Measurements from ENCODE around the gene SEPTIN12. TPM values are rescaled to one million over a fixed set of nuclear protein-coding genes. Genes with fewer than 3 reads are reported as not detected.

SEPTIN12 gene
- polyA plus RNA-seq (ENCODE audit: insufficient read length in 3 of 3), result 1 to 10 TPM in 1 of 3 donors, under 1 TPM in 1, not detected in 1; 0.32 to 6.1 TPM
- long read RNA-seq, donor 1, result 0 reads
- long read RNA-seq, donor 2, result 0 reads
- long read RNA-seq, donor 3, result 0 reads
- long read RNA-seq, donor 4, result 0 reads
- long read RNA-seq, donor 5, result 0 reads
- long read RNA-seq, donor 6, result 0 reads
- long read RNA-seq, donor 7, result 0 reads
- long read RNA-seq, donor 8, result 0 reads
- long read RNA-seq, donor 9, result 0 reads
- long read RNA-seq, donor 10, result 0 reads
- long read RNA-seq, donor 11, result 0 reads
- long read RNA-seq, donor 12, result 0 reads
- long read RNA-seq, donor 13, result 0 reads
- long read RNA-seq, donor 14, result 0 reads
- long read RNA-seq, donor 15, result 0 reads
- long read RNA-seq, donor 16, partial matches to known transcripts, result 14 of 30 reads
- long read RNA-seq, donor 16, other reads (novel, unspliced or antisense), result 16 of 30 reads

- no peak for DNase-seq (ENCODE audit: extremely low read depth in 1 of 11, low read depth in 9 of 11, low spot score in 4 of 11)
Measured at GRCh38 chr16:4787627-4788482, at the start of gene SEPTIN12. Gene SEPTIN12, minus strand, starts transcription at chr16:4788345. Its CDS starts 700 bp downstream, at chr16:4787645.

GRCh38 chr16:4836727-4837126 lies 48.6 kb upstream of the SEPTIN12 start:
- DNase-seq (ENCODE audit: extremely low read depth in 1 of 11, low read depth in 9 of 11, low spot score in 4 of 11), result no peak

- no peak for DNase-seq (ENCODE audit: extremely low read depth in 1 of 11, low read depth in 9 of 11, low spot score in 4 of 11)
Measured at GRCh38 chr16:4833584-4833983, 45.4 kb upstream of the SEPTIN12 start.

GRCh38 chr16:4832698-4833343 lies 44.7 kb upstream of the SEPTIN12 start:
- DNase-seq (ENCODE audit: extremely low read depth in 1 of 11, low read depth in 9 of 11, low spot score in 4 of 11), result no peak

GRCh38 chr16:4831616-4832015 lies 43.5 kb upstream of the SEPTIN12 start:
- no peak for DNase-seq (ENCODE audit: extremely low read depth in 1 of 11, low read depth in 9 of 11, low spot score in 4 of 11)

- DNase-seq (ENCODE audit: extremely low read depth in 1 of 11, low read depth in 9 of 11, low spot score in 4 of 11), result no peak
Measured at GRCh38 chr16:4830408-4830807, 42.3 kb upstream of the SEPTIN12 start.

GRCh38 chr16:4828567-4829321 lies 40.6 kb upstream of the SEPTIN12 start:
- no peak for DNase-seq (ENCODE audit: extremely low read depth in 1 of 11, low read depth in 9 of 11, low spot score in 4 of 11)

GRCh38 chr16:4826980-4827379 lies 38.8 kb upstream of the SEPTIN12 start:
- no peak for DNase-seq (ENCODE audit: extremely low read depth in 1 of 11, low read depth in 9 of 11, low spot score in 4 of 11)

- DNase-seq (ENCODE audit: extremely low read depth in 1 of 11, low read depth in 9 of 11, low spot score in 4 of 11), result no peak
Measured at GRCh38 chr16:4826526-4826925, 38.4 kb upstream of the SEPTIN12 start.

- no peak for DNase-seq (ENCODE audit: extremely low read depth in 1 of 11, low read depth in 9 of 11, low spot score in 4 of 11)
Measured at GRCh38 chr16:4825196-4825595, 37.1 kb upstream of the SEPTIN12 start.

- DNase-seq (ENCODE audit: extremely low read depth in 1 of 11, low read depth in 9 of 11, low spot score in 4 of 11), result no peak
Measured at GRCh38 chr16:4820652-4821051, 32.5 kb upstream of the SEPTIN12 start.

- DNase-seq (ENCODE audit: extremely low read depth in 1 of 11, low read depth in 9 of 11, low spot score in 4 of 11), result no peak
Measured at GRCh38 chr16:4814542-4815173, 26.5 kb upstream of the SEPTIN12 start.

GRCh38 chr16:4814046-4814445 lies 25.9 kb upstream of the SEPTIN12 start:
- no peak for DNase-seq (ENCODE audit: extremely low read depth in 1 of 11, low read depth in 9 of 11, low spot score in 4 of 11)

GRCh38 chr16:4813251-4814003 lies 25.3 kb upstream of the SEPTIN12 start:
- DNase-seq (ENCODE audit: extremely low read depth in 1 of 11, low read depth in 9 of 11, low spot score in 4 of 11), result no peak

- DNase-seq (ENCODE audit: extremely low read depth in 1 of 11, low read depth in 9 of 11, low spot score in 4 of 11), result no peak
Measured at GRCh38 chr16:4811773-4812172, 23.6 kb upstream of the SEPTIN12 start.

GRCh38 chr16:4811242-4811641 lies 23.1 kb upstream of the SEPTIN12 start:
- no peak for DNase-seq (ENCODE audit: extremely low read depth in 1 of 11, low read depth in 9 of 11, low spot score in 4 of 11)

- DNase-seq (ENCODE audit: extremely low read depth in 1 of 11, low read depth in 9 of 11, low spot score in 4 of 11), result no peak
Measured at GRCh38 chr16:4806280-4806679, 18.1 kb upstream of the SEPTIN12 start.

GRCh38 chr16:4805231-4805630 lies 17.1 kb upstream of the SEPTIN12 start:
- no peak for DNase-seq (ENCODE audit: extremely low read depth in 1 of 11, low read depth in 9 of 11, low spot score in 4 of 11)
